Liver (tissue), 9 donors: ENCODE results near the gene PTPRC. TPM values are rescaled to one million over a fixed set of nuclear protein-coding genes. Genes with fewer than 3 reads are reported as not detected.

Experiments used
- DNase-seq: peaks from one replicate; pipeline ENCODE4 v3.0.0-alpha.2; 2017; ENCODE audit warnings: low spot score
- H3K27ac ChIP-seq, 2 donors: one replicate each; pipeline ENCODE4 v1.7.0; 2013; ENCODE audit warnings: inconsistent platforms in 2 of 2, low read length in 2 of 2, control low read depth in 1 of 2, low read depth in 1 of 2, mild to moderate bottlenecking in 1 of 2
- H3K27me3 ChIP-seq, 4 donors: one replicate each; pipeline versions ENCODE4 v1.6.1 to v1.7.0; 2013; ENCODE audit warnings: low read length in 3 of 4, inconsistent platforms in 1 of 4, mild to moderate bottlenecking in 1 of 4, moderate library complexity in 1 of 4; ENCODE audit not compliant: control insufficient read depth in 4 of 4, insufficient read depth in 4 of 4
- H3K36me3 ChIP-seq, 4 donors: one replicate each; pipeline versions ENCODE4 v1.6.1 to v1.7.0; 2013; ENCODE audit warnings: low read length in 3 of 4, mild to moderate bottlenecking in 3 of 4, low read depth in 1 of 4, moderate library complexity in 1 of 4; ENCODE audit not compliant: control insufficient read depth in 4 of 4, insufficient read depth in 3 of 4
- H3K4me1 ChIP-seq, 4 donors: one replicate each; pipeline versions ENCODE4 v1.6.1 to v1.7.0; 2013; ENCODE audit warnings: low read length in 3 of 4, mild to moderate bottlenecking in 3 of 4, moderate library complexity in 1 of 4; ENCODE audit not compliant: control insufficient read depth in 4 of 4, insufficient read depth in 4 of 4
- H3K4me3 ChIP-seq, 3 donors: one replicate each; pipeline versions ENCODE4 v1.6.1 to v1.7.0; 2013; ENCODE audit warnings: low read length in 3 of 3, control low read depth in 1 of 3, low read depth in 1 of 3, mild to moderate bottlenecking in 1 of 3
- H3K9ac ChIP-seq, 2 donors: one replicate each; pipeline ENCODE4 v1.7.0; 2013; ENCODE audit warnings: low read length in 2 of 2, mild to moderate bottlenecking in 2 of 2, moderate library complexity in 2 of 2, control low read depth in 1 of 2, low read depth in 1 of 2
- H3K9me3 ChIP-seq, 4 donors: one replicate each; pipeline versions ENCODE4 v1.6.1 to v1.7.0; 2013; ENCODE audit warnings: low read length in 3 of 4; ENCODE audit not compliant: control insufficient read depth in 4 of 4
- EGR1 ChIP-seq, 2 donors: IDR thresholded peaks; 2 replicates each; pipeline ENCODE4 v1.6.1; 2016 to 2018; ENCODE audit warnings: antibody characterized with exemption in 2 of 2, low read depth in 2 of 2
- FOXA1 ChIP-seq: IDR thresholded peaks from 2 replicates; pipeline ENCODE4 v1.6.1; 2016; ENCODE audit warnings: antibody characterized with exemption
- FOXA2 ChIP-seq: IDR thresholded peaks from 2 replicates; pipeline ENCODE4 v1.6.1; 2016; ENCODE audit warnings: antibody characterized with exemption
- GABPA ChIP-seq, 2 donors: IDR thresholded peaks in 1 of 2; conservative IDR thresholded peaks in 1 of 2; 2 replicates each; pipeline ENCODE4 v1.6.1; 2016; ENCODE audit warnings: antibody characterized with exemption in 2 of 2, mild to moderate bottlenecking in 1 of 2, moderate library complexity in 1 of 2
- HNF4A ChIP-seq, 2 donors: conservative IDR thresholded peaks; 2 replicates each; pipeline ENCODE4 v1.6.1; 2016; ENCODE audit warnings: antibody characterized with exemption in 2 of 2, mild to moderate bottlenecking in 2 of 2
- HNF4G ChIP-seq: IDR thresholded peaks from 2 replicates; pipeline ENCODE4 v1.6.1; 2016; ENCODE audit warnings: antibody characterized with exemption
- JUND ChIP-seq, 2 donors: IDR thresholded peaks; 2 replicates each; pipeline ENCODE4 v1.6.1; 2016; ENCODE audit warnings: antibody characterized with exemption in 2 of 2
- NR2F2 ChIP-seq: IDR thresholded peaks from 2 replicates; pipeline ENCODE4 v1.6.1; 2016; ENCODE audit warnings: antibody characterized with exemption
- RAD21 ChIP-seq, 2 donors: IDR thresholded peaks; 2 replicates each; pipeline ENCODE4 v1.6.1; 2016; ENCODE audit warnings: antibody characterized with exemption in 2 of 2, mild to moderate bottlenecking in 2 of 2
- RXRA ChIP-seq, 2 donors: IDR thresholded peaks; 2 replicates each; pipeline ENCODE4 v1.6.1; 2017 to 2018; ENCODE audit warnings: antibody characterized with exemption in 2 of 2, mild to moderate bottlenecking in 1 of 2
- SP1 ChIP-seq: IDR thresholded peaks from 2 replicates; pipeline ENCODE4 v1.6.1; 2018; ENCODE audit warnings: antibody characterized with exemption, mild to moderate bottlenecking
- TAF1 ChIP-seq: conservative IDR thresholded peaks from 2 replicates; pipeline ENCODE4 v1.6.1; 2016; ENCODE audit warnings: antibody characterized with exemption, mild to moderate bottlenecking
- YY1 ChIP-seq: IDR thresholded peaks from 2 replicates; pipeline ENCODE4 v1.6.1; 2016; ENCODE audit warnings: antibody characterized with exemption, mild to moderate bottlenecking
- WGBS: extraction: QIAGEN DNeasy Blood & Tissue Kit; methylation state at CpG from one replicate; pipeline ENCODE4 v1.1.7; 2013; 5-methylcytosine and 5-hydroxymethylcytosine counted together
- polyA plus RNA-seq, 2 donors: library from polyadenylated mRNA; stranded (reverse) in 1 of 2; unstranded in 1 of 2; fragments of 200-250 nt in 1 of 2; fragments of >200 nt in 1 of 2; fragmentation: Nextera tagmentation in 1 of 2; extraction: Ambion mirVana in 1 of 2; gene quantifications; one replicate each; pipeline versions ENCODE4 v1.2.1 to v1.2.3, GENCODE V29; 2013 to 2015
- total RNA-seq, 2 donors: library from RNA; depleted of rRNA; stranded (reverse); fragments of >200 nt; gene quantifications; one replicate each; pipeline ENCODE4 v1.2.3, GENCODE V29; 2014
- TF ChIP-seq, protein P1 (sequence below): fragments of 150-350 bp; IDR thresholded peaks from 2 replicates; pipeline ENCODE4 v1.5.1; 2017; ENCODE audit warnings: improper control_type of control experiment, low read depth, low read length; ENCODE audit not compliant: missing input control
- TF ChIP-seq, protein P2 (sequence below): IDR thresholded peaks from 2 replicates; pipeline ENCODE4 v1.6.1; 2016; ENCODE audit warnings: antibody characterized with exemption
- TF ChIP-seq, protein P3 (sequence below): IDR thresholded peaks from 2 replicates; pipeline ENCODE4 v1.6.1; 2016; ENCODE audit warnings: antibody characterized with exemption
- TF ChIP-seq, protein P4 (sequence below): IDR thresholded peaks from 2 replicates; pipeline ENCODE4 v1.6.1; 2016; ENCODE audit warnings: antibody characterized with exemption, mild to moderate bottlenecking
- TF ChIP-seq, protein P5 (sequence below): IDR thresholded peaks from 2 replicates; pipeline ENCODE4 v1.6.1; 2016; ENCODE audit warnings: antibody characterized with exemption
- donor health status: healthy.
- donor health status: healthy.
- donor health status: healthy.
- donor health status: healthy.
- donor health status: healthy.

The PTPRC gene
- total and polyA plus RNA-seq, 4 donors, result 5.8 to 34.1 (median 16.2) TPM

DNA sequence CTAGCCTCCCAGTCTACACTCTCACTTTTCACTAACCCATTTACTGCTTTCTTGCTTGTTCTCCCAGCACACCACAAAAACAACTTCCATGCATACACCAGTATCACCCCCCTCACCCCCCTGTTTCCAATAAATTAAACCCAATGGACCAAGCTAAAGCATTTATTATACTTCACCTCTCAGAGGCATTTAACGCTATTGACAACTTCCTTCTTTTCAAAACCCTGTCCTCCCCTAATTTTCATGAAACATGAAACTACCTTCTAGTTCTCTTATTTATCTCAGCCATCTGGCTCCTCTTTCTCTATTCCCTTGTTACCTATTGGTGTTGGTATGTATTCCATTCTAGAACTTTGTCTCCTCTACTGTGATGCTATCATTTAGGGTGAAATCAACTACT lies 32.3 kb downstream of the PTPRC start:
- Histone ChIP-seq H3K9ac (peak overlapping the region in 1 of 2 donors; percentile 6), H3K4me3 (no peak overlapping the region), H3K36me3 (no peaks in the 10 kb centered on the region), H3K4me1 (no peaks in the 10 kb centered on the region), H3K27me3 (no peaks in the 10 kb centered on the region), H3K9me3 (no peaks in the 10 kb centered on the region), H3K27ac (no peak overlapping the region)
- WGBS, result 80% methylated on average over 1 of the region's 1 CpG
- TF ChIP-seq GABPA (IDR thresholded peaks at IDR 0.05 in 1 of 2, conservative IDR thresholded peaks at IDR 0.05 in 1 of 2) (no peak), JUND (IDR thresholded peaks at IDR 0.05) (no peak), HNF4A (conservative IDR thresholded peaks at IDR 0.05) (no peak), FOXA1 (no peak), SP1 (no peak)
- TF ChIP-seq, protein P1, sequence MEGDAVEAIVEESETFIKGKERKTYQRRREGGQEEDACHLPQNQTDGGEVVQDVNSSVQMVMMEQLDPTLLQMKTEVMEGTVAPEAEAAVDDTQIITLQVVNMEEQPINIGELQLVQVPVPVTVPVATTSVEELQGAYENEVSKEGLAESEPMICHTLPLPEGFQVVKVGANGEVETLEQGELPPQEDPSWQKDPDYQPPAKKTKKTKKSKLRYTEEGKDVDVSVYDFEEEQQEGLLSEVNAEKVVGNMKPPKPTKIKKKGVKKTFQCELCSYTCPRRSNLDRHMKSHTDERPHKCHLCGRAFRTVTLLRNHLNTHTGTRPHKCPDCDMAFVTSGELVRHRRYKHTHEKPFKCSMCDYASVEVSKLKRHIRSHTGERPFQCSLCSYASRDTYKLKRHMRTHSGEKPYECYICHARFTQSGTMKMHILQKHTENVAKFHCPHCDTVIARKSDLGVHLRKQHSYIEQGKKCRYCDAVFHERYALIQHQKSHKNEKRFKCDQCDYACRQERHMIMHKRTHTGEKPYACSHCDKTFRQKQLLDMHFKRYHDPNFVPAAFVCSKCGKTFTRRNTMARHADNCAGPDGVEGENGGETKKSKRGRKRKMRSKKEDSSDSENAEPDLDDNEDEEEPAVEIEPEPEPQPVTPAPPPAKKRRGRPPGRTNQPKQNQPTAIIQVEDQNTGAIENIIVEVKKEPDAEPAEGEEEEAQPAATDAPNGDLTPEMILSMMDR, result no peak
- TF ChIP-seq, protein P2, sequence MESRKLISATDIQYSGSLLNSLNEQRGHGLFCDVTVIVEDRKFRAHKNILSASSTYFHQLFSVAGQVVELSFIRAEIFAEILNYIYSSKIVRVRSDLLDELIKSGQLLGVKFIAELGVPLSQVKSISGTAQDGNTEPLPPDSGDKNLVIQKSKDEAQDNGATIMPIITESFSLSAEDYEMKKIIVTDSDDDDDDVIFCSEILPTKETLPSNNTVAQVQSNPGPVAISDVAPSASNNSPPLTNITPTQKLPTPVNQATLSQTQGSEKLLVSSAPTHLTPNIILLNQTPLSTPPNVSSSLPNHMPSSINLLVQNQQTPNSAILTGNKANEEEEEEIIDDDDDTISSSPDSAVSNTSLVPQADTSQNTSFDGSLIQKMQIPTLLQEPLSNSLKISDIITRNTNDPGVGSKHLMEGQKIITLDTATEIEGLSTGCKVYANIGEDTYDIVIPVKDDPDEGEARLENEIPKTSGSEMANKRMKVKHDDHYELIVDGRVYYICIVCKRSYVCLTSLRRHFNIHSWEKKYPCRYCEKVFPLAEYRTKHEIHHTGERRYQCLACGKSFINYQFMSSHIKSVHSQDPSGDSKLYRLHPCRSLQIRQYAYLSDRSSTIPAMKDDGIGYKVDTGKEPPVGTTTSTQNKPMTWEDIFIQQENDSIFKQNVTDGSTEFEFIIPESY, result no peak
- no peak for DNase-seq

DNA sequence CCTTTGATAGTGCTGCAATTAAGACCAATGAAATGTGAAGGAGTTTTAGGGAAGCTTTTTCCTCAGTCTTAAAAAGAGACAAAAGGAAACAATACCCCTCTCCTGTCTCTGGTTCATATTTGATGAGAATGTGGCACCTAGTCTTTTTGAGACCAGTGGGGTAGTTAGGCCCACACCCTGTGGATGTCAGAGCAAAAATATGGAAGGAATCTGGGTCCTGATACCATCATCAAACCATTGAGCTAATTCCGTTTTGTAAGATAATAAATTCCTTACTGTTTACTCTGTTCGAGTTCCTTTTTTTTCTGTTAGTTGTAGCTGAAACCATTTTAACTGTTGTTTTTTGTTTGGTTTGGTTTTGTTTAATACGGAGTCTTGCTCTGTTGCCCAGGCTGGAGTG lies 33.3 kb downstream of the PTPRC start:
- DNase-seq, result no peak
- no peak overlapping the region for H3K4me3 ChIP-seq
- no peaks in the 10 kb centered on the region for H3K9me3 ChIP-seq
- no peaks in the 10 kb centered on the region for H3K4me1 ChIP-seq
- no peak overlapping the region for H3K9ac ChIP-seq
- no peak overlapping the region for H3K27ac ChIP-seq
- H3K27me3 ChIP-seq, result no peaks in the 10 kb centered on the region
- 74% methylated on average over 3 of the region's 3 CpGs for WGBS
- TF ChIP-seq EGR1 (IDR thresholded peaks at IDR 0.05; ENCODE audit: low read depth in 2 of 2), result no peak
- TF ChIP-seq, protein P2, result no peak
- TF ChIP-seq NR2F2, result no peak
- TF ChIP-seq, protein P3, sequence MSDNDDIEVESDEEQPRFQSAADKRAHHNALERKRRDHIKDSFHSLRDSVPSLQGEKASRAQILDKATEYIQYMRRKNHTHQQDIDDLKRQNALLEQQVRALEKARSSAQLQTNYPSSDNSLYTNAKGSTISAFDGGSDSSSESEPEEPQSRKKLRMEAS, result no peak
- no peak for TF ChIP-seq RXRA (IDR thresholded peaks at IDR 0.05)
- no peak for TF ChIP-seq YY1
- TF ChIP-seq FOXA2, result no peak
- TF ChIP-seq, protein P4, sequence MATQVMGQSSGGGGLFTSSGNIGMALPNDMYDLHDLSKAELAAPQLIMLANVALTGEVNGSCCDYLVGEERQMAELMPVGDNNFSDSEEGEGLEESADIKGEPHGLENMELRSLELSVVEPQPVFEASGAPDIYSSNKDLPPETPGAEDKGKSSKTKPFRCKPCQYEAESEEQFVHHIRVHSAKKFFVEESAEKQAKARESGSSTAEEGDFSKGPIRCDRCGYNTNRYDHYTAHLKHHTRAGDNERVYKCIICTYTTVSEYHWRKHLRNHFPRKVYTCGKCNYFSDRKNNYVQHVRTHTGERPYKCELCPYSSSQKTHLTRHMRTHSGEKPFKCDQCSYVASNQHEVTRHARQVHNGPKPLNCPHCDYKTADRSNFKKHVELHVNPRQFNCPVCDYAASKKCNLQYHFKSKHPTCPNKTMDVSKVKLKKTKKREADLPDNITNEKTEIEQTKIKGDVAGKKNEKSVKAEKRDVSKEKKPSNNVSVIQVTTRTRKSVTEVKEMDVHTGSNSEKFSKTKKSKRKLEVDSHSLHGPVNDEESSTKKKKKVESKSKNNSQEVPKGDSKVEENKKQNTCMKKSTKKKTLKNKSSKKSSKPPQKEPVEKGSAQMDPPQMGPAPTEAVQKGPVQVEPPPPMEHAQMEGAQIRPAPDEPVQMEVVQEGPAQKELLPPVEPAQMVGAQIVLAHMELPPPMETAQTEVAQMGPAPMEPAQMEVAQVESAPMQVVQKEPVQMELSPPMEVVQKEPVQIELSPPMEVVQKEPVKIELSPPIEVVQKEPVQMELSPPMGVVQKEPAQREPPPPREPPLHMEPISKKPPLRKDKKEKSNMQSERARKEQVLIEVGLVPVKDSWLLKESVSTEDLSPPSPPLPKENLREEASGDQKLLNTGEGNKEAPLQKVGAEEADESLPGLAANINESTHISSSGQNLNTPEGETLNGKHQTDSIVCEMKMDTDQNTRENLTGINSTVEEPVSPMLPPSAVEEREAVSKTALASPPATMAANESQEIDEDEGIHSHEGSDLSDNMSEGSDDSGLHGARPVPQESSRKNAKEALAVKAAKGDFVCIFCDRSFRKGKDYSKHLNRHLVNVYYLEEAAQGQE, result no peak
- TF ChIP-seq TAF1, result no peak
- no peak for TF ChIP-seq SP1
- TF ChIP-seq HNF4G, result no peak
- no peak for TF ChIP-seq GABPA (IDR thresholded peaks at IDR 0.05 in 1 of 2, conservative IDR thresholded peaks at IDR 0.05 in 1 of 2)
- no peak for TF ChIP-seq JUND (IDR thresholded peaks at IDR 0.05)
- TF ChIP-seq HNF4A (conservative IDR thresholded peaks at IDR 0.05), result no peak
- TF ChIP-seq, protein P1, result no peak
- TF ChIP-seq FOXA1, result no peak
- TF ChIP-seq RAD21 (IDR thresholded peaks at IDR 0.05), result no peak
- TF ChIP-seq, protein P5, sequence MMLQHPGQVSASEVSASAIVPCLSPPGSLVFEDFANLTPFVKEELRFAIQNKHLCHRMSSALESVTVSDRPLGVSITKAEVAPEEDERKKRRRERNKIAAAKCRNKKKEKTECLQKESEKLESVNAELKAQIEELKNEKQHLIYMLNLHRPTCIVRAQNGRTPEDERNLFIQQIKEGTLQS, result no peak
- no peaks in the 10 kb centered on the region for H3K36me3 ChIP-seq
